RCC 7860 (cell line): ENCODE data around the gene CHPF2.

Experiments
- DNase-seq: peaks from one replicate; pipeline ENCODE4 v3.0.0-alpha.2; 2015; ENCODE audit warnings: low spot score
- FAIRE-seq: peaks from 2 replicates; lab custom pipeline; 2012; peaks lifted over from hg19 to GRCh38; lab: Jason Lieb, UNC

The CHPF2 gene

DNA sequence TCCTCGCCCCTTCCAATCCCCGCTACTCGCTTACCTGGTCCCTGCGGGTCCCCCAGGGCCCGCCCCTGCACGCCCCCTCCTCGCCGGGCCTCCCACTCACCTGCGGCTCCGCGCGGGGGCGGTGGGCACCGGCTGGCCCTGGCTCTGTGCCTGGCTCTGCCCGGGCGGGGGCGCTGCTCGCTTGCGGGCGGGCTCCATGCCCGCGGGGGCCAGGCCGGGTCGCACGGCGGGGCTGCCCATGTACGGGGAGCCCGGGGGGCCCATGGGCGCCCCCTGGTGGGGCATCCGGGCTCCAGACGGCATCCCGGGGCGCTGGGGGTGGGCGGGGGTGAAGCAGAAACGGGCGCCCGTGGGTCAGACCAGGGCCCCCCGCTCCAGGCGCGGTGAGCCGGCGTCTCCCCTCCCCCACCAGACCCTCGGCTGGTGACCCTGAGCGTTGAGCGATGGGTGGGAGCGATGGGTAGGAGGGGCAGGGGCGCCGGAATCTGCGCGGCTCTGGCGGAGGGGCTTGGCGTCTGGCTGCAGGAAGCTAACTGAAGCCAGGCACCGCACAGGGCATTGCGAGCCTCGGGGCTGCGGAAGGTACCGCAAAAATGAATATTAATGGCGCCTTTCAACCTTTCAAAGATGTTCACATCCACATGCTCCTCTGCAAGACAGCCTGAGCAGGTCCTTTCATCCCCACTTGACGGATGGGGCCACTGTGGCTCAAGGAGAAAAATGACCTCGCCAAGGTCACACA lies 13.2 kb downstream of the CHPF2 start:
- FAIRE-seq: no peak
- no peak for DNase-seq

DNA sequence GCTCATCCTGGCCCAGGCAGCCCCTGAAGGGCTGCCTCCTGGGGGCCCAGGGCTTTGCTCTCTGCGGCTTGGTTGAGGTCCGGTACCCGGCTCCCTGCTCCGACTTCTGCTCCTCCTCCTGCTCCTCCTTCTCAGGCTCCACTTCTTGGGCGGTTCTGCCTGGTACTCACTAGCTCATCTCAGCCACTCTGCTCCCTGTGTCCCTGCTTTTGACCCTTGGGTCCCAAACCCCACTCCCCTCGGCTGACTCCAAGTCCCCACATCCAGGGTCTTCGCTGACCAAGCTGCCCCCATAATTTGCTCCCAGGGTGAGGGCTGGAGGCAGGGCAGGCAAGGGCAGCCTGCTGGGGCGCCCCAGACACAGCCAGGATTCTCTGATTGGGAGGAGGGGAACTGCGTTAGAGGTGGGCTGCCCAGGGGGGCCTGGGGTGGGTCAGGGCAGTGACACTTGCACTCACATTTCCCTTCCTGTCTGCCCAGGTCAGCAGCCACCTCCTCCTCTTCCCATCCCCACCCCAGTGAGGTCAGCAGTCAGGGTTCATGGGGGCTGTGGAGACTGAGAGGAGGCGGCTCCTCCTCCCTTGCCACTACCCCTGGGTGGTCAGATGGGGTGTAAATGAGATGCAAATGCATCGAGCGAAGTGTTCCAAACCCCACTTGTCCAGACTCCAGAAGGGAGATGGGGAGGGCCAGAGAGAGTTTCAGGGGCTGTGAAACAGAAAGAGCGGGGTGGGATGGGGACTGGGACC lies 14.0 kb downstream of the CHPF2 start:
- DNase-seq (no peak), FAIRE-seq (no peak)

DNA sequence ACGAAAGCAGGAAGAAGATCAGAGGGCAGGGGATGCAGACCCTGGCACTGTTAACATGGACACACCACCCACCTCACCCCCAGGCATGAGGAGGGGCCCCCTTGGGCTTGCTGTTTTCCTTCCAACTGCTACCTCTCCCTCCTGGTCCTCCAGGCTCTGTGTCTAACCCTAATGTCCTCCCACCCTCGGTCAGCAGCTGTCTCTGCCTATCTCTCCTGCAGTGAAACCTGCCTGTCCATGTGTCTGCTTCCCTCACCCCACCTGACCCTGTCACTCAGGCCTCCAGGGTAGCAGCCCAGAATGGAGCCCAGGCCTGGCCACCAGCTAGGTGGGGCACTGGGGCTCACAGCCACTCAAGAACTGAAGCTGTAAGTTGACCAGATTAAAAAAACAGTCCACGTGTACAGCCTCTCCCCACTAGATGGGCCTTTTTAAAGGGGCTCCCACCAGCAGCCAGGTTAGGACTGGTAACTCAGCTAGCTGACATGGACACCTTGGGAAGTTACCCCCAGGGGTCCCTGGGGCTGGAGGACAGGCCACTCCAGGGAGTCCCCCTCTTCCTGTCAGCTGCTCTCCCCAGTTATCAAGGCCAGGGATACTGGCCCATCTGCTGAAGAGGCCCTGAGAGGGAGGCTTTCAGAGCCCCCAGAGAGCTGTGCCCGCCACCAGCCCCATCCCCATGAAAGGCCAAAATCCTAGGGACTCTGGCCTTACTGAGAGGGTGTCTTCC lies 14.7 kb downstream of the CHPF2 start:
- FAIRE-seq (no peak), DNase-seq (no peak)

DNA sequence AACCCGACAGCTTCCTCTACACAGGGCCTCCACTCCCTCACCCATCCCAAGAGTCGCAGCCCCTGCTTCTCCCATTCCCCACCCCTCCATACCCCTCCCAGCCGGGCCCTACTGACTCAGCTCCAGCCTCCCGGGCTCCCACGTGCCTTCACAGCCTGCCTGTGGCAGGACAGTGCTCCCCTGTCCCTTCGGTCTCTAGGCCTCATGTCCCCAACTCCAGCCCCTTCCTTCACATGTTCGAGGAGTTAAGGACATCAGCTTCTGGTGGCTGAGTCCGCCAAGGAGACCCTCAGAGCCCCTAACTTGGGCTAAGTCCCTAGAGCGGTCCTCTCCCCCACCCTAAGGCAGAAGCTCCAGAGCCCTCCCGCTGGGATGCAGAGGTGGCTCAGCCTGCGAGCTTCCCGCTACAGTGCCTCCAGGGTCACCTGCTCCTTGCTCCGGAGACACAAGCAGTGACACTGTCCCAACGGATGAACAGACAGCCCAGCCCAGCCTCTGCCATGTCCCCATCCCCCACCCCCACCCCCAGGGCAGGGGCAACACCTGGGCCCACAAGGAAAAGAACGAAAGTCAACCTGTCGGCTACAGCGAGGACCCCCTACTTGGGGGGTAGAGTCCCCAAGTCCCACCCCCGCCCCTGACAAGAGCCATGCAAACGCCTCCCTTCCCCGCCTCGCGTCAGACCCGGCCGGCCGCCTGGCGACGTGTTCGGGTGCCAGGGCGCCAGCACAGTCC lies 15.5 kb downstream of the CHPF2 start:
- no peak for FAIRE-seq

DNA sequence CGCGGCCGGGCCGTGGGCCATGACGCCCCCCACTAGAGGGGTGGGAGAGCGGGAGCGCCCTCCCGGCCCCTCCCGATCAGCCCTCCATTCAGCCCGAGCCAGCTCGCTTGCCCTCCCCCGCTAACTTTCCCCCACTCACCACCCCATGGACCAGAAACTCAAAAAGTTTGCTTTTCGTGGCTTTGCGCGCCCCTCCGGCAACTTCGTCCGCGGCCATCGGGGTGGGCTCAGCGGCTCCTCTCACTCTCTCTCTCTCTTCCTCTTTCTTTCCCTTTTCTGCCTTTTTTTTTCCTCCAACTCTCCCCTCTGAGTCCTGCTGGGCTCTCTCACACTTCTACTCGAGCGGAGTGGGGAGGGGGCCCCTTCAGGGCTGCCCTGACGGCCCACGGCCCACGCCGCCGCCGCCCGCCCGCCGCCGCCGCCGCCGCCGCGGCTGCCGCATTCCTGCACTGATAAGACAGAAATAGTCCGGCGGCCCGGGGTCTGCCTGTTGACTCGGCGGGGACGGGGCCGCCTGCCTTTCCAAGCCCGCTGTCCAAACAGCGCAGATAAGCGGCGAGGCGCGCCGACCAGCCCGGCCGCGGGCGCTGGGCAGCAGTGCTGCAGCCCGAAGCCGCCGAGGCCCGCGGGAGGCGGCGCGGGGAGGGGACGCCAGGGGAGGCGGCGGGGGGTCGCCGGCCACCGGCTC lies 16.2 kb downstream of the CHPF2 start, which contains the start of gene SMARCD3:
TSS of gene SMARCD3 (minus strand) at position 349 of the 688 bp plus-strand sequence. CDS start at position 217, 132 bp downstream.
- FAIRE-seq (no peak), DNase-seq (peak; percentile 49)

More for the DNA sequence above, 15.5 kb downstream of the CHPF2 start:
- DNase-seq: peak; percentile 46

DNA sequence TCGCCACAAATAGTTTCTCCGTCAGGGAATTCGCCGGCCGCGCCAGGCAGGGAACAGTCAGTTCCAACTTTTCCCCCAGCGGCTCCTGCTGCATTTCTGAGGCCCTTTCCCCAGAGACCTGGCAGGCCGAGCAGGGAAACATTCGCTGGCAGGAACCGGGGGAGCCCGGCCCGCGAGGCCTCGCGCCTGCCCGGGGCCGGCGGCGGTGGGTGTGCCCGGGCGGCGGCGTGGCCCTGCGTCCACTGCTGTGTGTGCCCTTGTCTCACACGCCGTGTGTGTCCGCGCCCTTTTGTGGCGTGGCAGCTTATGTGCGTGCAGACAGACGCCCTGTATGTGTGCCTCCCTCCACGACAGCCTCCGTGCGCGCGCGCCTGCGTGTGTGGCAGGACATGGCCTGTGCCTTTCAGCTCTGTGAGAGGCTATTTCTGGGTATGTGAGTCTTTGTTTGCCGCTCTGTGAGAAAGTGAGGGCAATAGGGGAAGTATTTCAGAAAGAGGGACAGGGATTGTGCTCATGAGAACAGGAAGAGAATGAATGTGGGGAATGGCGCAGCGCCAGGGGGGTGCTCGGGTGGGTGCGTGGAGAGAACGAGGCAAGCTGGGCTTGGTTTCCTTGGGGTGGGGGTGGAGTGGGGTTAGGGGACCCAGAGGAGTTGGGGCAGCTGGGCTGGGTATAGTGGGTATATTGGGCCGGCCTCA lies 16.9 kb downstream of the CHPF2 start:
- DNase-seq (peak; percentile 36), FAIRE-seq (no peak)

DNA sequence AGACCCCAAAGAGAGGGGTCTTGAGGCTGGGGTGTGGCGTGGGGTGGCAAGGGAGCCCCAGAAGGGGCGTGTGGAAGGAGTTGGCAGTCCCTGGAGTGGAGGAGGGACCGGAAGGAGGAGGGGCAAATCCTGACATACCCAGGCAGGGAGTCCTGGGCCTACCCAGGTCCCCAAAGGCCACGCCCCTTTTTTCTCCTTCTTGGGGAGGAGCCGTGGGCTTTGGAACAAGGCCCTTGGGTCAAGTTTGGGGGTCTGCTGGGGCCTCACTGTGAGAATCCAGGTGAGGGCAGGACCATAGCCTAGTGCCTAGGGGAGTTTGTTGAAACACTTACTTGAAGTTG lies 17.4 kb downstream of the CHPF2 start:
- no peak for FAIRE-seq
- no peak for DNase-seq

DNA sequence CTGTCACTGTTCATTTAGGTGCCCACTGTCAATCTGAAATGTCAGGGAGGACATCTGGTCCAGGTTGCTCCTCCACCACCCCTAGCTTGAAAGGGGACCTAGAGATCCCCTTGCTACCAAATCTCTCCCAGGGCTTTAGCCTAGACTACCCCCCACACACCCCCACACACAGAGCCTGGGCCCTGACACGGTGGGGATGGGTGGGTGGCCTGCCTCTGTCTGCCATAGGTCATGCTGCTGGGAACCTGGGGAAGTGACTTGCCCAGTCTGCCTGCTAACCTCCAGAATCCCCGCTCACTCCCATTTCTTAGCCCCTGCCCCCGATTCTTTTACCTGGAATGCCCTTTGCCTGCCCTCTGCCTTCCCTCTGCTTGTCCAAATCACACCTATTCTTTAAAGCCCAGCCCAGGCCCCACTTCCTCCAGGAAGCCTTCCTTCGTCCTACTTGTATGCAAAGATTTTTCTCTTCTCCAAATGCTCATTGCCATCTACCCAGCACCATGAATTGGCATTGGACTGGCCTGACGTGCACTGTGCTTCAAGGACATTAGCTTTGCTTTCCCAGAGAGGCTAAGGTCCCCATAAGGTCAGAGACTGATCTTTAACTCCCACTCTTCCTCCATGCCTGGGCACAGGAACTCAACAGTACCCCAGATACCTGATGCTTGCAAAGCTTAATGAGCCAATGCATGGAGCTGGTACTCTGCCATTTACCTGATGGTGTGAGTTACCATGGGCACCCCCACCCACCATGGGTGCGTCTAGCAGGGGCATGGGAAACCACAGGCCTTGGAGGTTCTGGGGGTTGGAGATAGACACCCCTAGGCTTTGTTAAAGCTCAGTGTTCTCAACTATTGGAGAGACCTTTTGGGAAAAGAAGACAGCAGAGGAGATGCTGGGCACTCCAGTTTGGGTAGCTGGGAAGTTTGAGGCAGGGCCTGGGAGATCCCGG lies 18.2 kb downstream of the CHPF2 start:
- no peak for FAIRE-seq
- no peak for DNase-seq

DNA sequence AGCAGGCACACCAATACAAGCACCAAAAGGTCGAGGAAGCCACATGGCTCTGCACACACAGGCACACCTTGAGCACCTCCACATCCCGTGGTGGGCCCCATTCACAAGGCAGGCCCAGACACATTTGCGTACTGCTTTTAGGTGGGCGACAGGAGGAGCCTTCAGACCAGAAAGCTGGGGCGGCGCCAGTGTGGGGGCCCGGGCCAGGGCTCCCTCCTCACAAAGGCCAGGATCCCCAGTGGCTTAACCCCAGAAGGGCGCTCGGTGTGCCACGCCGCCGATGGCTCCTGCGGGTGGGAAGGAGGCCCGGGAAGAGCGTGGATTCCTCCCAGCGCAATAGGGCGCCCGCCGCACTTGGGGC lies 19.0 kb downstream of the CHPF2 start:
- DNase-seq: no peak
- no peak for FAIRE-seq

DNA sequence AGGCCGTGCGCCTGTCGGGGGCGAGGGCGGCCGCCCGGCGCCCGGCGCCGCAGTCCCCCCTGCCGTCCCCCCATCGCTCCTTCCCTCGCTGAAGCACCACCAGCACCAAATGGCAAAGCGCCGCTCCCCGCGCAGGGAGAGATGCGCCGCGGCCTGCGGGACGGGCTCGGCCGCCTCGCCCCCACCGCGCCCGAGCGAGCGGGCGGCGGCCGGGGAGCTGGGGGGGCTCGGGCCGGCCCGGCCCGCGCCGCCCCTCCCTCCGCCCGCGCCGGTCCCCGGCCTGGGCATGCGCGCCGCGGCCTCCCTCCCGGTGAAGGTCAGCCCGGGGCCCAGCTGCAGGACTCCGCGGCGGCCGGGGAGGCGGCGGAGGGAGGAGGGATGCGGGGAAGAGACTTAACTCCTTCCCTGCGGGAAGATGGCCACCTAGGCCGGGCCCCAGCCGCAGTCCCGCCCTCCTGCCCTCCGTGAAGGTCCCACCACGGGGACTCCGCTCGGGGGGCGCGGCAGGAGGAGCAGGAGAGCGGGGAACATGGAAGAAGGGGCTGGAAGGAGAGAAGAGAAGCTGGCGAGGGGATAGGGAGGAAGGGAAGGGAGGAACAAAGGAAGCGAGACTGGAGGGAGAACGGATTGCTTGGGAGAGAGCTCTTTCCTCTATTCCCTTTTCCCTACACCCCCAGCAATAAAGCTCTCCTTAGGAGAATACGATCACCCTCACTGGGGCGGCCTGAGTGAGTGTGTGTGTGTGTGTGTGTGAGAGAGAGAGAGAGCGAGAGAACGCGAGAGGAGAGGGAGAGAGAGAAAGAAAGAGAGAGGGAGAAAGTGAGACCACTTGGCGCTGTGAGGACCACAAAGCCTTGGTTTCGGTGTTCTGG lies 19.6 kb downstream of the CHPF2 start:
- FAIRE-seq (no peak), DNase-seq (no peak)

DNA sequence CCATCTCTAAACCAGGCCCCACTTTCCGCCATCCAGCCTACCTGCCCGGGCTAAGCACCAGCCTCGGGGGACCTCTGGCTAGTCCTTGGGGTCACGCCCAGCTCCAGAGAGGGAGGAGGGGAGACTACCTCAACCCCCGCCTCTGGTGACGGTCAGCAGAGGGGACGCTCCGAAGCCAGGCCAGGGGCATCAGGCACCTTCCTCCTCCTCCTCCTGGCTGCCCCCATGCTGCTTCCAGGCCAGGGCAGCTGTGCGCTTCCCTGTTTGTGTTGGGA lies 20.2 kb downstream of the CHPF2 start:
- DNase-seq (no peak), FAIRE-seq (no peak)

DNA sequence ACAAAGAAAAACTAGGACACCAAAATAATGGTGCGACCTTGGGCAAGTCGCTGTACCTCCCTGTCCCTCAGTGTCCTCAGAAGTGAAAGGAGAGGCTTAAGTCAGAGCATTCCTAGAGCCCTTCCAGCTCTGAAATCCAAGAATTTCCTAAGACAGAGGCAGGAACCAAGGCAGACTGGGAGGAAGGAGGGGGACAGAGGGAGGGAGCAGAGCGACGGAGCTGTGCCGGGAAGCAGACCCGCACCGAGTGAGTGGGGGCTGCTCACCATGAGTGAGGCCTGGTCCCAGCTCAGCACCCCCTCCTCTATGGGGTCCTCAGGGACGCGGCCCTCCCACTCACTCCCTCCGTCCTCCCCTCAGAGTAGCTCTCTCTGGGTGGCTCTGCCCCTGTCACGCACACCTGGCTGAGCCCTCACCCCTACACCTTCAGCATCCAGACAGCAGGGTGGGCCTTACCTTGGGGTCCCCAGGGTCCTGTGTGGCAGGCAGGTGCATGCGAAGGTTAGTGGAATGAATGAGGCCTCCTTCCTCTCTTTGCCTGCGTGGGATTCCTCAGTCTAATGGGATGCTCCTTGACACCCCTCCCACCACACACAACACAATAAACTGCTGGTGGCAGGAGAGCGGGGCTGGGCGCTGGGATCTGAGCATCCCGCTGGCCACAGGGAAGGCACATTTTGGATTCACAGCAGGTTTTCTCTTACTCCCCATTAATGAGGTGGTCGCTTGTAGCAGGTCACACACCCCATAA lies 20.9 kb downstream of the CHPF2 start:
- FAIRE-seq (no peak), DNase-seq (no peak)

DNA sequence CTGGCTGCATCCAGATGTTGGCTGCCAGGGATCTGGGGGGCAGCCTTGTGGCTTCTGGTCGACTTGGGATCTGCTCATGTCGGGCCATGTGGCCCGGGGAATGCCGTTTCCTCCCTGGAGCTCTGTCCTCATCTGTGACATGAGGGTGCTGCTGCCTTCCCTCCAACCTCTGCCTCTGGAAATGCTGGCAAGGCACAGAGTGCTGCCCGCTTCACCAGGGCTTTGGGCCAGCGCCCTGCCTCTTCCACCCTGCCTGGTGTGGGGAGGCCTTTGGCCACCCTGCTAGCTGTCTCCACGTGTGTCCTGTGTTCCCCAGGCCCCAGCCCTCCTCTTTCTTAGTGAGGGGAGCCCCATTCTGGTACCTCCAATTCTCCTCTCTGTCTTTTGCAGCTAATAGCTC lies 22.0 kb downstream of the CHPF2 start:
- no peak for FAIRE-seq
- DNase-seq: no peak

DNA sequence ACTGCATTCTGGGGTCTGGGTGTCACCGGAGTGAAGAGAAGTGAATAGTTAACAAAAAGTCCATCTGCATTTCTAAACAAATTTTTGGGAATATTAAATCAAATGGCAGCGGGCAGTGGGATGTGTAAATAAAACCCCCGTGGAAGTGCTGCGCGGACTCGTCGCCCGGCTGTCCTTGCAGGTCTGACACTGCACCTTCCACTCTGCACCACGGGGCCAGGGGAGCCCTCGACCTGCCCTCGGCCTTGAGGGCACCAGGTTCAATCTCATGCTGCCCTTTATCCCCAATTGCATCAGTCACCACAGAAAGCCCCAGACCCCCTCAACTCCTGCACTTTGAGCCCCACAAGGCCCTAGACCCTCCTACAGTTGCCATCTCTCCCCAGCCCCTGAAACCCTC lies 22.6 kb downstream of the CHPF2 start:
- FAIRE-seq: no peak
- no peak for DNase-seq

DNA sequence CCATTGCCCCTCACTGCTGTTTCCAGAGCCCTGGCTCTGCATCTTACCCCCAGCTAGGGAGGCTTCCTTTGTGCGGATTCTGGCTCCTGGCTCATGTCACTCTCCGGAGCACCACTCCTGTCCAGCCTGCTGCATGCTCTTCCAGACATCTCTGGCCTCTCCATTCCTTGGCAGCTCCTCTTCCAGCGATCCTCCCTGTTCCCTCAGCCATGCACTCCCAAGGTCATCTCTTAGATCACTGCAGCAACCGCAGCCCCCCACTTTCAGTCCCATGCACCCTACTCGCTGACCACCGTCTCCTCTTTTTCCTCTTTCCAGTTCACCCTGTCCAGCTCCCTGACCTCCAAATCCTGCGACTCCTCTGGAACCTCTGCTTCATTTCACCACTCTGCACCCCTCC lies 23.1 kb downstream of the CHPF2 start:
- DNase-seq (no peak), FAIRE-seq (no peak)

DNA sequence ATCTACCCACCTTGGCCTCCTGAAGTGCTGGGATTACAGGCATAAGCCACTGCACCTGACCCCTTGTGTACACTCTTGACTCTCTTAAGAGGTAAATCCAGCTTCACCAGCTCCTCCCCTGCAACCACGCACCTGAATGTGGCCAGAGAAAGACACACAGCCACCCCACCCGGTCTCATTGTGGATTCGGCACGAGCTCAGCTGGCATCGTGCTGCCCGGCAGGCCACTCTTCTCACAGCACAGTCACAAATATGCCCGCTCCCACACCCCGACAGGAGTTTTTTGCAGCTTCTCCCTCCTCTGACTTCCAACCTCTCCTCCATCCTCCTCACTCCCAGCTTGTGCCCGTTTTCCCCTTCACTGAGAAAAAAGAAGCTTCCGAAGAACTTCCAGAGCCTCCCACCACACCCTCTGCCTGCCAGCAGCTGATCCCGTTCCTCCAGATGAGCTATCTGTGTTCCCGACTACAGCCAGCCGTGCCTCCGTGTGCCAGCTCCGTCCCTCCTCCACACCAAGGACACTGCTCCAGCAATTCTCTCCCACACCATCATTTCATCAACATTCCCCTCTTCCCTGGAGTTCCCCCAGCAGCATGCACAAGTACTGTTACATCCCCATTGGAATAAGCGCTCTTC lies 24.2 kb downstream of the CHPF2 start:
- FAIRE-seq (no peak), DNase-seq (no peak)

DNA sequence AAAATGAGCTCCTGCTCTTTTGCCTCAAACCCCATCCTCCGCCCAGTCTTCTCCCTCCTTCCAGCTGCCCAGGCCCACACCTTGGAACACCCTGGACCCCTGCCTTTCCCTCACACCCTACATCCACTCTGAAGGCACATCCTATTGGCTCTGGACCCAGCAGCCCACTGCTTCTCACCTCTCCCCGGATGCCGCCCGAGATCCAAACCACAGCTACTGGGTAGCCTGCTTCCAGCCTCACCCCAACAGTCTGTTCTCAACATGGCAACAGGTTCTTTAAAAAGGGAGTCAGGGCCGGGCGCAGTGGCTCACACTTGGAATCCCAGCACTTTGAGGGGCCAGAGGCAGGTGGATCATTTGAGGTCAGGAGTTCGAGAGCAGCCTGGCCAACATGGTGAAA lies 25.7 kb downstream of the CHPF2 start:
- no peak for FAIRE-seq
- no peak for DNase-seq
